ENCODE measurements around the gene POU6F1.

POU6F1 gene

GRCh38 chr12:51244269-51244668 is 26.4 kb upstream of the POU6F1 start:
- DNase-seq (ENCODE audit: low read depth): no peak
- no peak overlapping the region for H3K4me3 ChIP-seq (ENCODE audit: low read depth, low read length)
- TF ChIP-seq MYC (IDR thresholded peaks at IDR 0.05; ENCODE audit: low read depth, low read length): no peak
- no peak for TF ChIP-seq MAX (IDR thresholded peaks at IDR 0.05; ENCODE audit: low read depth, low read length)
- TF ChIP-seq, protein P1, sequence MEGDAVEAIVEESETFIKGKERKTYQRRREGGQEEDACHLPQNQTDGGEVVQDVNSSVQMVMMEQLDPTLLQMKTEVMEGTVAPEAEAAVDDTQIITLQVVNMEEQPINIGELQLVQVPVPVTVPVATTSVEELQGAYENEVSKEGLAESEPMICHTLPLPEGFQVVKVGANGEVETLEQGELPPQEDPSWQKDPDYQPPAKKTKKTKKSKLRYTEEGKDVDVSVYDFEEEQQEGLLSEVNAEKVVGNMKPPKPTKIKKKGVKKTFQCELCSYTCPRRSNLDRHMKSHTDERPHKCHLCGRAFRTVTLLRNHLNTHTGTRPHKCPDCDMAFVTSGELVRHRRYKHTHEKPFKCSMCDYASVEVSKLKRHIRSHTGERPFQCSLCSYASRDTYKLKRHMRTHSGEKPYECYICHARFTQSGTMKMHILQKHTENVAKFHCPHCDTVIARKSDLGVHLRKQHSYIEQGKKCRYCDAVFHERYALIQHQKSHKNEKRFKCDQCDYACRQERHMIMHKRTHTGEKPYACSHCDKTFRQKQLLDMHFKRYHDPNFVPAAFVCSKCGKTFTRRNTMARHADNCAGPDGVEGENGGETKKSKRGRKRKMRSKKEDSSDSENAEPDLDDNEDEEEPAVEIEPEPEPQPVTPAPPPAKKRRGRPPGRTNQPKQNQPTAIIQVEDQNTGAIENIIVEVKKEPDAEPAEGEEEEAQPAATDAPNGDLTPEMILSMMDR (IDR thresholded peaks at IDR 0.05; ENCODE audit: low read depth, low read length): no peak
- TF ChIP-seq POLR2A (IDR thresholded peaks at IDR 0.05; ENCODE audit: extremely low read depth, insufficient read length): no peak

DNA sequence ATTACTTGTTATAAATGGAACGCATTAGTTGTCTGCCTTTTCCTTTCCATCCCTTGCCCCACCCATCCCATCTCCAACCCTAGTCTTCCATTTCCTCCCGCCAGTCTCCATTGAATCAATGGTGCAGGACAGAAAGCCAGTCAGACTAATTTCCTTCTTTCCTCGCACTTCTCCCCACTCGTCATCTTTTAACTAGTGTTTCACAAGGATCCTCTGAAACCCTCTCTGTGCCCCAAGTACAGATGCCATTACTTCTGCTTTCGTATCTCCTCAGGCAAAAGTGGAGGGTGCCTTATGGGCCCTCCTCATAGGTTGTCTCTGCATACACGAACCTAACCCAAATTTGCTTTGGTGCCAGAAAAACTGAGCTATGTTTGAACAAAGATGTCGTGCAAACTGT is 25.0 kb upstream of the POU6F1 start:
- peak; percentile 59 for DNase-seq (ENCODE audit: low read depth)
- no peak overlapping the region for H3K4me3 ChIP-seq (ENCODE audit: low read depth, low read length)
- TF ChIP-seq POLR2A (IDR thresholded peaks at IDR 0.05; ENCODE audit: extremely low read depth, insufficient read length) (no peak), MAX (IDR thresholded peaks at IDR 0.05; ENCODE audit: low read depth, low read length) (no peak), MYC (IDR thresholded peaks at IDR 0.05; ENCODE audit: low read depth, low read length) (no peak)
- TF ChIP-seq, protein P1 (IDR thresholded peaks at IDR 0.05; ENCODE audit: low read depth, low read length): no peak

DNA sequence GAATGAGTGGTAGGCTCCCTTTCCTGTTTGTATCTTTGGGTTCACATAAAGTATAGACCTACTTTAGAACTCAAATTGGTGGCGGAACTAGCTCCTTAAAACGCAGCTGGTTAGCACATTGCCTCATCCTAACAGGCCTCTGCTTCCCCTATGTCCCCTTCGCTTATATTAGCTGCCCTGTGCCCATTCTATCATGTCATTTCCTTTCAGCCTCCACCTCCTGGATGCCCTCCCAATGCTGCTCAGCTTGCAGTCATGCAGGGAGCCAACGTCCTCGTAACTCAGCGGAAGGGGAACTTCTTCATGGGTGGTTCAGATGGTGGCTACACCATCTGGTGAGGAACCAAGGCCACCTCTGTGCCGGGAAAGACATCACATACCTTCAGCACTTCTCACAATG is 24.3 kb upstream of the POU6F1 start:
- DNase-seq (ENCODE audit: low read depth): peak; percentile 54
- H3K4me3 ChIP-seq (ENCODE audit: low read depth, low read length): no peak overlapping the region
- TF ChIP-seq, protein P1 (IDR thresholded peaks at IDR 0.05; ENCODE audit: low read depth, low read length): no peak
- no peak for TF ChIP-seq MYC (IDR thresholded peaks at IDR 0.05; ENCODE audit: low read depth, low read length)
- no peak for TF ChIP-seq POLR2A (IDR thresholded peaks at IDR 0.05; ENCODE audit: extremely low read depth, insufficient read length)
- no peak for TF ChIP-seq MAX (IDR thresholded peaks at IDR 0.05; ENCODE audit: low read depth, low read length)

GRCh38 chr12:51240971-51241370 is 23.1 kb upstream of the POU6F1 start:
- H3K4me3 ChIP-seq (ENCODE audit: low read depth, low read length): no peak overlapping the region
- no peak for DNase-seq (ENCODE audit: low read depth)
- TF ChIP-seq MYC (IDR thresholded peaks at IDR 0.05; ENCODE audit: low read depth, low read length) (no peak), POLR2A (IDR thresholded peaks at IDR 0.05; ENCODE audit: extremely low read depth, insufficient read length) (no peak), MAX (IDR thresholded peaks at IDR 0.05; ENCODE audit: low read depth, low read length) (no peak)
- TF ChIP-seq, protein P1 (IDR thresholded peaks at IDR 0.05; ENCODE audit: low read depth, low read length): no peak

- peak; percentile 98 for DNase-seq (ENCODE audit: low read depth)
- H3K4me3 ChIP-seq (ENCODE audit: low read depth, low read length): peak within 1 kb of the TSS; percentile 91
- TF ChIP-seq POLR2A (IDR thresholded peaks at IDR 0.05; ENCODE audit: extremely low read depth, insufficient read length): peak; percentile 88
- TF ChIP-seq MAX (IDR thresholded peaks at IDR 0.05; ENCODE audit: low read depth, low read length): peak; percentile 85
- TF ChIP-seq, protein P1 (IDR thresholded peaks at IDR 0.05; ENCODE audit: low read depth, low read length): no peak
- 0 out of 2 replicates have a peak, but pooled peaks have one; percentile 13 for TF ChIP-seq MYC (IDR thresholded peaks at IDR 0.05; ENCODE audit: low read depth, low read length)
Measured at GRCh38 chr12:51238510-51239334, 20.9 kb upstream of the POU6F1 start, which contains the start of gene DAZAP2. TSS of gene DAZAP2 (plus strand) at chr12:51238826. CDS start at chr12:51238908, 82 bp downstream.

Data from NB4 (cell line).